Tibial nerve (tissue), 4 donors: ENCODE results near the gene OBP2B. TPM values are rescaled to one million over a fixed set of nuclear protein-coding genes. Genes with fewer than 3 reads are reported as not detected.

Experiments used
- DNase-seq, 2 donors: peaks; one replicate each; pipeline ENCODE4 v3.0.0-alpha.2; 2019; ENCODE audit warnings: low spot score in 2 of 2
- H3K27ac ChIP-seq, 4 donors: fragments of 200-600 bp; sonication (generic) in 3 of 4; one replicate each; pipeline ENCODE4 v1.5.1; 2017 to 2019; ENCODE audit warnings: mild to moderate bottlenecking in 1 of 4
- H3K27me3 ChIP-seq, 2 donors: fragments of 200-600 bp; sonication (generic) in 1 of 2; one replicate each; pipeline versions ENCODE4 v1.5.1 to v1.6.0; 2017 to 2019
- H3K36me3 ChIP-seq, 3 donors: fragments of 200-600 bp; sonication (generic); one replicate each; pipeline ENCODE4 v1.5.1; 2018 to 2019
- H3K4me1 ChIP-seq, 4 donors: fragments of 200-600 bp; sonication (generic) in 3 of 4; one replicate each; pipeline ENCODE4 v1.5.1; 2017 to 2019
- H3K4me3 ChIP-seq, 4 donors: fragments of 200-600 bp; sonication (generic) in 3 of 4; one replicate each; pipeline ENCODE4 v1.5.1; 2017 to 2019; ENCODE audit warnings: mild to moderate bottlenecking in 1 of 4, moderate library complexity in 1 of 4
- H3K9me3 ChIP-seq, 4 donors: fragments of 200-600 bp; sonication (generic) in 3 of 4; one replicate each; pipeline ENCODE4 v1.5.1; 2017 to 2019
- EP300 ChIP-seq, 2 donors: sonication (generic); formaldehyde crosslinking; IDR thresholded peaks; one replicate each; pipeline ENCODE4 v1.6.1; 2017; ENCODE audit warnings: antibody characterized with exemption in 2 of 2, mild to moderate bottlenecking in 1 of 2
- POLR2A ChIP-seq, 2 donors: fragments of 450-650 bp; IDR thresholded peaks; one replicate each; pipeline ENCODE4 v1.6.1; 2017; ENCODE audit warnings: antibody characterized with exemption in 2 of 2, mild to moderate bottlenecking in 2 of 2, moderate library complexity in 2 of 2
- WGBS, 2 donors: methylation state at CpG; one replicate each; pipeline ENCODE4 v1.1.5; 2018; 5-methylcytosine and 5-hydroxymethylcytosine counted together
- total RNA-seq, 4 donors: library from RNA; depleted of rRNA; stranded (reverse); fragments of >200 nt; gene quantifications; one replicate each; pipeline ENCODE4 v1.1.0, GENCODE V29; 2016
- TF ChIP-seq, protein P1 (sequence below), 5 experiments: fragments of 200-600 bp in 3 of 5; fragments of 450-650 bp in 2 of 5; sonication (generic) in 3 of 5; IDR thresholded peaks; one replicate each; pipeline ENCODE4 v1.5.1; 2016 to 2019; ENCODE audit warnings: antibody characterized with exemption in 5 of 5, mild to moderate bottlenecking in 3 of 5, moderate library complexity in 2 of 5

The OBP2B gene
- total RNA-seq, 4 donors from 2014 or later = not detected

GRCh38 chr9:133161547-133161950 is 47.5 kb downstream of the OBP2B start:
- TF ChIP-seq EP300 (IDR thresholded peaks at IDR 0.05) (no peak), POLR2A (IDR thresholded peaks at IDR 0.05) (no peak)
- TF ChIP-seq, protein P1, sequence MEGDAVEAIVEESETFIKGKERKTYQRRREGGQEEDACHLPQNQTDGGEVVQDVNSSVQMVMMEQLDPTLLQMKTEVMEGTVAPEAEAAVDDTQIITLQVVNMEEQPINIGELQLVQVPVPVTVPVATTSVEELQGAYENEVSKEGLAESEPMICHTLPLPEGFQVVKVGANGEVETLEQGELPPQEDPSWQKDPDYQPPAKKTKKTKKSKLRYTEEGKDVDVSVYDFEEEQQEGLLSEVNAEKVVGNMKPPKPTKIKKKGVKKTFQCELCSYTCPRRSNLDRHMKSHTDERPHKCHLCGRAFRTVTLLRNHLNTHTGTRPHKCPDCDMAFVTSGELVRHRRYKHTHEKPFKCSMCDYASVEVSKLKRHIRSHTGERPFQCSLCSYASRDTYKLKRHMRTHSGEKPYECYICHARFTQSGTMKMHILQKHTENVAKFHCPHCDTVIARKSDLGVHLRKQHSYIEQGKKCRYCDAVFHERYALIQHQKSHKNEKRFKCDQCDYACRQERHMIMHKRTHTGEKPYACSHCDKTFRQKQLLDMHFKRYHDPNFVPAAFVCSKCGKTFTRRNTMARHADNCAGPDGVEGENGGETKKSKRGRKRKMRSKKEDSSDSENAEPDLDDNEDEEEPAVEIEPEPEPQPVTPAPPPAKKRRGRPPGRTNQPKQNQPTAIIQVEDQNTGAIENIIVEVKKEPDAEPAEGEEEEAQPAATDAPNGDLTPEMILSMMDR (IDR thresholded peaks at IDR 0.05) = no peak
- Histone ChIP-seq H3K4me3 (no peak overlapping the region), H3K27me3 (peaks cover 0 to 5% of the 10 kb centered on the region in 2 donors), H3K4me1 (peaks cover 0 to 41% (median 9%) of the 10 kb centered on the region in 4 donors), H3K36me3 (peaks cover 0 to 15% (median 0%) of the 10 kb centered on the region in 3 donors), H3K9me3 (no peaks in the 10 kb centered on the region), H3K27ac (peak overlapping the region in 1 of 4 donors; percentile 63)
- 87% methylated on average over 4 of the region's 4 CpGs for WGBS, 2 donors
- DNase-seq = no peak

DNA sequence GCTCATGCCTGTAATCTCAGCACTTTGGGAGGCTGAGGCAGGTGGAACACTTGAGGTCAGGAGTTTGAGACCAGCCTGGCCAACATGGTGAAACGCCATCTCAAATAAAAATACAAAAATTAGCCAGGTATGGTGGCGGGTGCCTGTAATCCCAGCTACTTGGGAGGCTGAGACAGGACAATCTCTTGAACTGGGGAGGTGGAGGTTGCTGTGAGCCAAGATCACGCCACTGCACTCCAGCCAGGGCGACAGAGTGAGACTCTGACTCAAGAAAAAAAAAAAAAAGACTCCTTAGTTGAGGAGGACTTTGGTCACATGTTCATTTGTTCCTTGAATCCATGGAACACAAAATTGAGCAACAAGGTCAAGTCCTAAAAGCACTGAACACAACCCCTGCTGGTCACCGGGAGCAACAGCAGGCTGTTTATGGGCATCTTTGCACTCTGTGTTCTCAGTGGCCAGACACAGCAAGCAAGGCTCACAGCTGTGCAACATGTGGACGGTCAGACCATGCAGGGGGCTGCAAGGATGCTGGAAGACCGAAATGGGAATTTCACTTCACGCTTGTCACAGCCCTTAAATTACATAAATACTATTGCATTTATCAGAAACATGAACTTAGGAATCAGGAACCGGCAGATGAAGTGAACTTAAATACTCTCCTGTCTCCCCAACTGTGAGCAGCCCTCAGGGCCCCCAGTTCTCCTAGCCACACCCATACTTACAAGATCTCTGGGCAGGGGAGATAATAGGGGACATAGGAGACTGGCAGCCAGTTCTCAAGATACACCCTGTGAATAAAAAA is 48.1 kb downstream of the OBP2B start:
- H3K9me3 ChIP-seq = no peaks in the 10 kb centered on the region
- DNase-seq = peak; percentile 63 to 80
- peaks cover 0 to 18% (median 0%) of the 10 kb centered on the region in 3 donors for H3K36me3 ChIP-seq
- TF ChIP-seq, protein P1 (IDR thresholded peaks at IDR 0.05) = peak; percentile 60 to 82 (median 80)
- TF ChIP-seq POLR2A (IDR thresholded peaks at IDR 0.05) (no peak), EP300 (IDR thresholded peaks at IDR 0.05) (peak; percentile 74 to 87)
- peak overlapping the region in 3 of 4 donors; percentile 63 to 78 (median 65) for H3K27ac ChIP-seq
- peaks cover 0 to 5% of the 10 kb centered on the region in 2 donors for H3K27me3 ChIP-seq
- H3K4me1 ChIP-seq = peaks cover 0 to 41% (median 9%) of the 10 kb centered on the region in 4 donors
- WGBS, 2 donors = 57 to 62% methylated on average over 9 of the region's 9 CpGs
- no peak overlapping the region for H3K4me3 ChIP-seq

DNA sequence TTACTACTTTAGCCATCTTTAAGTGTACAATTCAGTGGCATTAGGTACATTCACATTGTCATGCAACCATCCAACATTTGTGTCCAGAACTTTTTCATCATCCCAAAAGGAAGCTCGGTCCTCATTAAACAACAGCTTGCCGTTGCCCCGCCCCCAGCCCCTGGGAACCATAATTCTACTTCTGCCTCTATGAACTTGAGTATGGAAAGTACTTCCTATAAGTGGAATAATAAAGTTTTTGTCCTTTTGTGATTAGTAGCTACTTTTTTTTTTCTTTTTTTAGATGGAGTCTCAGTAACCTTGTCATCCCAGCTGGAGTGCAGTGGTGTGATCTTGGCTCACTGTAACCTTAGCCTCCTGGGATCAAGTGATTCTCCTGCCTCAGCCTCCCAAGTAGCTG is 50.4 kb downstream of the OBP2B start:
- Histone ChIP-seq H3K9me3 (no peaks in the 10 kb centered on the region), H3K27ac (no peak overlapping the region), H3K4me1 (peaks cover 0 to 31% (median 4%) of the 10 kb centered on the region in 4 donors), H3K27me3 (peaks cover 0 to 5% of the 10 kb centered on the region in 2 donors), H3K4me3 (no peak overlapping the region), H3K36me3 (peaks cover 0 to 22% (median 0%) of the 10 kb centered on the region in 3 donors)
- DNase-seq = no peak
- TF ChIP-seq, protein P1 (IDR thresholded peaks at IDR 0.05) = no peak
- TF ChIP-seq EP300 (IDR thresholded peaks at IDR 0.05) = no peak
- no peak for TF ChIP-seq POLR2A (IDR thresholded peaks at IDR 0.05)
- WGBS, 2 donors = 77 to 79% methylated on average over 3 of the region's 3 CpGs

Other genes with a start within 250 kb of the OBP2B start
- gene GFI1B, start 230.6 kb downstream of the OBP2B start, total RNA-seq = not detected
- gene GTF3C5, start 178.3 kb downstream of the OBP2B start, total RNA-seq = 10 to 100 TPM; 49.4 to 94.2 (median 73.3) TPM
- gene CEL, start 147.3 kb downstream of the OBP2B start, total RNA-seq = 10 to 100 TPM in 1 of 4 donors, 1 to 10 TPM in 3; 1.7 to 10.5 (median 2.6) TPM
- 10 to 100 TPM; 34.5 to 60.0 (median 48.7) TPM for gene RALGDS, start 88.0 kb downstream of the OBP2B start, total RNA-seq
- 10 to 100 TPM; 15.3 to 63.3 (median 36.8) TPM for gene GBGT1, start 45.3 kb downstream of the OBP2B start, total RNA-seq
- 10 to 100 TPM in 2 of 4 donors, 1 to 10 TPM in 2; 4.8 to 25.5 (median 8.9) TPM for gene ABO, start 66.0 kb upstream of the OBP2B start, total RNA-seq
- 10 to 100 TPM; 21.6 to 36.3 (median 31.5) TPM for gene SURF6, start 126.9 kb upstream of the OBP2B start, total RNA-seq
- gene MED22, start 138.9 kb upstream of the OBP2B start, total RNA-seq = 10 to 100 TPM; 29.3 to 63.6 (median 39.2) TPM
- 1,000 to 10,000 TPM; 1,757 to 2,575 (median 2,004) TPM for gene RPL7A, start 139.0 kb upstream of the OBP2B start, total RNA-seq
- 10 to 100 TPM; 35.0 to 59.4 (median 41.6) TPM for gene SURF1, start 147.2 kb upstream of the OBP2B start, total RNA-seq
- 10 to 100 TPM; 12.2 to 24.3 (median 23.0) TPM for gene SURF2, start 147.3 kb upstream of the OBP2B start, total RNA-seq
- 100 to 1,000 TPM; 102 to 213 (median 123) TPM for gene SURF4, start 166.8 kb upstream of the OBP2B start, total RNA-seq
- gene STKLD1, start 167.1 kb upstream of the OBP2B start, total RNA-seq = 1 to 10 TPM in 1 of 4 donors, under 1 TPM in 3; 0.22 to 1.0 (median 0.69) TPM
- 10 to 100 TPM; 17.9 to 27.0 (median 22.7) TPM for gene REXO4, start 208.8 kb upstream of the OBP2B start, total RNA-seq
- gene ADAMTS13, start 213.1 kb upstream of the OBP2B start, total RNA-seq = 1 to 10 TPM; 1.7 to 4.3 (median 3.2) TPM